COLO668 (cell line): ENCODE results near the gene POLA2.
"Not testable (repeated sequence)": the region's sequence is repeated elsewhere in the genome, so short reads cannot be mapped to it uniquely, and the experiment has no call there.

ENCODE experiments used
- DNase-seq: peaks from one replicate; lab custom pipeline; 2025; ENCODE audit not compliant: unreplicated experiment; lab: John Stamatoyannopoulos, UW

Gene POLA2, protein sequence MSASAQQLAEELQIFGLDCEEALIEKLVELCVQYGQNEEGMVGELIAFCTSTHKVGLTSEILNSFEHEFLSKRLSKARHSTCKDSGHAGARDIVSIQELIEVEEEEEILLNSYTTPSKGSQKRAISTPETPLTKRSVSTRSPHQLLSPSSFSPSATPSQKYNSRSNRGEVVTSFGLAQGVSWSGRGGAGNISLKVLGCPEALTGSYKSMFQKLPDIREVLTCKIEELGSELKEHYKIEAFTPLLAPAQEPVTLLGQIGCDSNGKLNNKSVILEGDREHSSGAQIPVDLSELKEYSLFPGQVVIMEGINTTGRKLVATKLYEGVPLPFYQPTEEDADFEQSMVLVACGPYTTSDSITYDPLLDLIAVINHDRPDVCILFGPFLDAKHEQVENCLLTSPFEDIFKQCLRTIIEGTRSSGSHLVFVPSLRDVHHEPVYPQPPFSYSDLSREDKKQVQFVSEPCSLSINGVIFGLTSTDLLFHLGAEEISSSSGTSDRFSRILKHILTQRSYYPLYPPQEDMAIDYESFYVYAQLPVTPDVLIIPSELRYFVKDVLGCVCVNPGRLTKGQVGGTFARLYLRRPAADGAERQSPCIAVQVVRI

DNA sequence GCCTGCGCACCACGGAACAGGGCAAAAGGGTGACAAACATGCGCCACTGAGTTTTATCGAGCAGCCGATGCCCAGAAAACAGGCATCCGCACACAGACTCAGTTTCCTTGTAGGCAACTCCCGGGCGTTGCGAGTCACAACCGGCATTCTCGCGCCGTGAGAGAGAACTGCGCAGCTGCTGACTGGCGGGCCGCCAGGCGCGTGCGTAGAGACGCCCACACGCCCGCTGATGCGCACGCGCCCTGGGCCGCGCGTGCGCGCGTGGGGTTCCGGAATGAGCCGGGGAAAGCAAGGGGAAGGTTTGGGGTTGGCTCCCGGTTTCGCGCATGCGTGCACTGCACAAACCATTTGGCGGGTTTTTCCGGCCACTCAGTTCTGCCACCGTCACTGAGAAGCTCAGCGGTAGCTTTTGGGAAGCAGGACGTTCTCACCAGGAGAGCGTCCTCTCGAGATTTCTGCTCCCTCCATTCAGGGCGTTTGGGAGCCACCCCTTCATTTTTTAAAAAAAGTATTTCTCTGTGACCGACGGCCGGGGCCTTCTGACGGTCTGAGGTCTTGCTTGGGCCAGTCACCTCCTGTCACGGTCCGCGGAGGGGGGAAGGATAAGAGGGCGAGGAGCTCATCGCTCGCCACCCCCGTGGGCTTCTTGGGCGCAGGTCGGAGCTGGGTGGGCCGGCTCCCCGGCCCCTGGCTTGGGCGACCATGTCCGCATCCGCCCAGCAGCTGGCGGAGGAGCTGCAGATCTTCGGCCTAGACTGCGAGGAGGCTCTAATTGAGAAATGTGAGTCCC, at the start of gene POLA2:
Gene POLA2, plus strand, starts transcription at position 372 of the 790 bp plus-strand sequence. Its CDS starts 331 bp downstream, at position 703.
- DNase-seq, result peak; percentile 99

DNA sequence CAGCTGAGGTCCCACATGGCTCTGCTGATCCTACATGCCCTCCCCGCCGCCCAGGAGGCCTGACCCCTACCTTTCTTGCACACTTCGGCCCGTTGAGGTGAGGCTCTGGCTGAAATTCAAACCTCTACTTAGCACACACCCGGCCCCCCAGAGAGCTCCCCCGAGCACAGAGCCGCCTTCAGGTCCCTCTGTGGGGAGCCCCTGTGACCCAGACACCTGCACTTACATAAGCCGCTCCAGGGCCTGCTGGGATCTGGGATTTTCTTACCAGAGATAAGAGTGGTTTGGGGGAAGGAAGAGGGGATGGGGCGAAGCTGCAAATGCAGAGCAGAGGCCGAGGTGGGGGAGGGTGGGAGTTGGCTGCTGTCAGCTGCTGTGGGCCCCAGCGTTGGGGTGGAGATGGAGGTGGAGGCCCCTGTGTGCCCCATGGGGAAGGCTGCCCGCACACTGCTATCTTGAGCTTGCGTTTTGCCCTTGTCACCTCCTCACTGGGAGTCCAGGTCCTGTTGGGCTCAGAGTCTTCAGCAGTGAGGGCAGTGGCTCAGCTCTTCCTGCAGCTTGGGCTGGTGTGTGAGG, 49.4 kb upstream of the POLA2 start:
- no peak for DNase-seq

DNA sequence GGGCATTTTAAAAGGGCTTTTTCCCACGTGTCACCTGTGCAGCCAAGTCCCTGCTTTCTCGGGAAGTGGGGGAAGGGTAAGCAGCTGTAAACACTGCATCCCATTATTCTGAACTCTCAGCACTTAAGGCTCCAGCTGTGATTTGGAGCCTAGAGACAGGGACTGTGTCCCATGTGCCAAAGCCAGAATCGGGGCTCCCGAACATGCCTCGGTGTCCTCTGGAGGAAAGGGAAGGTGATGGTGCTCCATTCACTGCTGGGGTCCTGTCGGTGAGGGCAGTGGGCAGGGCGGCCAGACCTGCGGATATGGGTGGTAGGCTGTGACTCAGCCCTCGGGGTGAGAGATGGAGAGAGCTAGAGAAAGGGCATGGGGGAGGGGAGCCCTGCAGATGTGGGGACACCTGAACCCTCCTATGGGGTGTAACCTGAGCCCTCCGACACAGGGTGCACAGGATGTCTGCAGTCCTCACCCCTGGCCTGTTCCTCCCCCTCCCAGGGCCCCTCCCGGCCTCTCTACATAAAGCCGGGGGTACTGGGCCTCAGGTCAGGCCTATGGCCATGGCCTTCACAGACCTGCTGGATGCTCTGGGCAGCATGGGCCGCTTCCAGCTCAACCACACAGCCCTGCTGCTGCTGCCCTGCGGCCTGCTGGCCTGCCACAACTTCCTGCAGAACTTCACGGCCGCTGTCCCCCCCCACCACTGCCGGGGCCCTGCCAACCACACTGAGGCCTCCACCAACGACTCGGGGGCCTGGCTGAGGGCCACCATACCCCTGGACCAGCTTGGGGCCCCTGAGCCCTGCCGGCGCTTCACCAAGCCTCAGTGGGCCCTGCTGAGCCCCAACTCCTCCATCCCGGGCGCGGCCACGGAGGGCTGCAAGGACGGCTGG, 48.2 kb upstream of the POLA2 start:
- DNase-seq, result peak; percentile 72

DNA sequence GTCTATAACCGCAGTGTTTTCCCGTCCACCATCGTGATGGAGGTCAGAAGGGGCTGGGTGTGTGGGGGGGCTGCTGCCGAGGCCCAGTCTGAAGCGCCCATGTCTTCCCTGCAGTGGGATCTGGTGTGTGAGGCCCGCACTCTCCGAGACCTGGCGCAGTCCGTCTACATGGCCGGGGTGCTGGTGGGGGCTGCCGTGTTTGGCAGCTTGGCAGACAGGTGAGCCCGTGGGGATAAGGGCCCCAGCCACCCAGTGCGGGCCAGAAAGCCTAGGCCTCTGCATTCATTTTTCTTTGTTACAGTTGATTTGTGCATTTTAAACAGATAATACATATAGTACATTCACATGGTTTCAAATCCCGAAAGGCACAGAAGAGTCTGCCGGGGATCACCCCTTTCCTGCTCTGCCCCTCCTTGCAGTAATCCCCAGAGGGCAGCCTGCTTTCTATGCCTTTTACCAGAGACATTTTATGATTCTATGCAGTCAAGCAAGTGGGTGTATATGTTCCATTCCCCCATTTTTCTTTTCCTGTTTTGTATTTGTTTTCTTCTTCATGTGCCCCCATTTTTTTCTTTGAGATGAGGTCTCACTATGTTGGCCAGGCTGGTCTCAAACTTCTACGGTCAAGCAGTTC, 47.4 kb upstream of the POLA2 start:
- no peak for DNase-seq

DNA sequence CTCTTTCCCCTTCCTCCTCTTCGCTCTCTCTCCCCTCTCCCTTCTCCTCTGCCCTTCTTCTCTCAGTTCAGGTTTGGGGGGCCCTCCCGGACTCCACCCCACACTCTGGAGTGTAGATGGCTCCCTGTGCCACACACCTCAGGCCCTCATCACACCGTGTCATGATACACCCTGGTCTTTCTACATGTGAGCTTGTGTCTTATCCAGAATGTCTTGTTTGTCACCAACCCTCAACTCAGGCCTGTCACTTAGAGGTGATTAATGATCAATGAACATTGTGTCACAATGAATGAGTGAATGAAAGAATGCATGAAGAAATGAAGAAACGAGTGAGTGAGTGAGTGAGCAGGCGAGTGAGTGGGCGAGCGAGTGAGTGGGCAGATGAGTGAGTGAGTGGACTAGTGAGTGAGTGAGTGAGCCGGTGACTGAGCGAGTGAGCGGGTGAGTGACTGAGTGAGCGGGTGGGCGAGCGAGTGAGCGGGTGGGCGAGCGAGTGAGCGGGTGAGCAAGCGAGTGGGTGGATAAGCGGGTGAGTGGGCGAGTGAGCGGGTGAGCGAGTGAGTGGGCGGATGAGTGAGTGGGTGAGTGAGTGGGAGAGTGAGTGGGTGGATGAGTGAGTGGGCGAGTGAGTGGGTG, 46.2 kb upstream of the POLA2 start:
- no peak for DNase-seq

DNA sequence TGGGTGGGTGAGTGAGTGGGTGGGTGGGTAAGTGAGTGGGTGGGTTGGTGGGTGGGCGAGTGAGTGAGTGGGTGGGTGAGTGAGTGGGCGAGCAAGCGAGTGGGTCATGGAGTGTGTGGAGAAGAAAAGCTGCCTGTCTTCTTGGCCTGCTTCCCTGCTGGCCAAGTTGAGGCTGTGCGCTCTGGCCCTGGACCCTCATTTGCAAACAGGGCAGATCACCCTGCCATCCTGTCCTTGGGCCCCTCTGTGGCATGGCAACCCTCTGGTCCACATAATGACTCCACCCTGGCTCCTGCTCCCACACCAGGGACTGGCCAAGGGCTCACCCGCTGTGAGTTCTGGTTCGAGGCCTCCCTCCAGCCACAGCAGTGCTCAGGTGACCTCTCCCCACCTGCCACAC, 44.9 kb upstream of the POLA2 start:
- DNase-seq, result no peak

DNA sequence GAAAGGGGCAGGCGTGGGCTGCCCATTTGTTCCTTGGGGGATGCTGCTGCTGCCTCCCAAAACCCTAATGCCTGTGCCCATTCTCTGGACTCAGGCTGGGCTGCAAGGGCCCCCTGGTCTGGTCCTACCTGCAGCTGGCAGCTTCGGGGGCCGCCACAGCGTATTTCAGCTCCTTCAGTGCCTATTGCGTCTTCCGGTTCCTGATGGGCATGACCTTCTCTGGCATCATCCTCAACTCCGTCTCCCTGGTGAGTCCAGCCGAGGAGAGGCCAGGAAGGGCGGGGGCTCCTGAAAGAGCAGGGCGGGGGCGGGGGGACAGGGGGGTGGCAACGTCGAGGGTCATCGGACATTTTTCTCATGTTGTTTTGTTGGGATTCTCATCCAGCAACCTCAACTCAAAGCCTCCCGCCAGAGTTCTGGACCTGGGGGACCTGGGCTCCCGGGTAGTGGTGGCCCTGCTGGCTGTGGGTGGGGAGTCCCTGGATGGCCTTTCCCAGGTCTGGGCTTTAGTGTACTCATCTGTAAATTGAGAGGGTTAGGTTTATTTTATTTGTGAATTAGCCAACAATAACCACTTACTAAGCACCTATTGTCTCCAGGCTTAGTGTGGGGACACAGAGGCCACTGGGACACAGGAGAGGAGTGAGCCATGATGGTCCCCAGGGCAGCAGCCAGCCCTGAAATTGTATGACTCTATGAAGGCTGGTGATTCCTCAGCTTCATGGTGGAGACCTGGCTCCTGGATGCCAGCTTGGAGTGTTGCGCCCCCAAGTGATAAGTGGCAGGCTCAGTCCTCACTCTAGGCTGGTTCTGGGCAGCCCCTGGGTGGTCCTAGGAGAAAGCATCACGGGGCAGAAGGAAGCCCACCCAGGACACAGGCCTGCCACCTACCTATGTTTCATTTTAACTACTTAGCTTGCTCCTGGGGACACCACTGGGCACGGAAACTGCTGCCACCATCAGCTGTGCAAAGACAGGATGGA, 44.0 kb upstream of the POLA2 start:
- DNase-seq, result no peak

DNA sequence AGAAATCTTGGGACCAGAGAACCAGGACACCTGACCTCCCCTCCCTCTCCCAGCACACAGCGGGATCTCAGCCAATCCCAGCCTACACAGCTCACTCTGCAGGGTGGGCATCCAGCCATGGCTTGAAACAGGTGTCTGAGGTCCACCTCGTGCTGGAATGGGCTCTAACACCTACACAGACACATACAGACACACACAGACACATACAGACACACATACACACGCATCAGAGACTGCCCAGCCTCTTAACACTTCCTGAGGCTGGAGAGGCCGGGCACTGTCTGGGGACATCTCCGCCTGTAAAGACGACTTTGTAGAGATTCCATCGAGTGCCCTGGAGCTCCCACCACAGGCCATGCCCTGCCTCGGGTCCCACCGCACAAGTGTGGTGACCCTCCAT, 43.3 kb upstream of the POLA2 start:
- DNase-seq, result no peak

DNA sequence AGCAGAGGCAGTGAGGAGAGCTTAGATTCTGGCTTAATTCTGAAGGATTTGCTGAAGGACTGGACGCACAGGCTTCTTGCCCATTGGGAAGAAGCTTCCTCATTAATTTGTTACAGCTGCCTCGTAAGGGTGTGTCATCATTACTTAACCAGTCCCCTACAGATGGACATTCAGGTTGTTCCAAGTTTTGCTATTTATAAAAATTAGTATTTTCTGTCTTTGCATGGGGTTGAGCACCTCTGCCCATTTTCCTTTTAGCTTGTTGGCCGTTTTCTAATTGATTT, 41.9 kb upstream of the POLA2 start:
- DNase-seq, result no peak

DNA sequence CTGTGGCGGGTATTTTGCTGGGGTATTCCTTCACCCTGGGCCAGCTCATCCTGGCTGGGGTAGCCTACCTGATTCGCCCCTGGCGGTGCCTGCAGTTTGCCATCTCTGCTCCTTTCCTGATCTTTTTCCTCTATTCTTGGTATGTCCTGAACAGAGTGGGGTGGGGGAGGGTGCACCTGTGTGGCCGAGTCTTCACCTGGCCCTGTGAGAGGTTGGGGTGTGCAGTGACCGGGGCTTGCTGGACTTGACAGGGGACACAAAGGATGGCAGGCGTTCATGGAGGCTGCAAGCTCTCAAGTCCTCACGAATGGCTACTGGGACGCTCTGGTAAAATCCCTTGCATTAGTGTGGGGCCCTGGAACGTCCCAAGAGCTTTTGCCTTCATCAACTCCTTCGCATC, 40.7 kb upstream of the POLA2 start:
- DNase-seq, result no peak

DNA sequence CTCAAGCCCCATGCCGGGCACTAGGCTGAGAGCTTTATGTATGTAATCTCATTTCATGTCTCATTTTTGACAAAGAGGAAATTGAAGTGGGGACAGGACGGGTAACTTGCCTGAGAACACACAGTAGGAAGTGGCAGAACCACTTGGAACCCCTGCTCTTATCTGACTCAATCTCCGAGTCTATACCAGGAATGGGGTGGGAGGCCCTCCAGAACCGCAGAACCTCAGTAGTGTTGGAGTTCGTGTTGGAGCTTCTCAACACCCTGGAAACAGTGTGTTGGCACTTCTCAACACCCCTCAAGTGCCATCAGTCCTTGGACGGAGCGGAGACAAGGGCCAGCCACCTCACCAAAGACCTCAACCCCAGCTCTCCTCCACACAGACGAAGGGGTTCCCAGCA, 38.8 kb upstream of the POLA2 start:
- DNase-seq, result no peak

DNA sequence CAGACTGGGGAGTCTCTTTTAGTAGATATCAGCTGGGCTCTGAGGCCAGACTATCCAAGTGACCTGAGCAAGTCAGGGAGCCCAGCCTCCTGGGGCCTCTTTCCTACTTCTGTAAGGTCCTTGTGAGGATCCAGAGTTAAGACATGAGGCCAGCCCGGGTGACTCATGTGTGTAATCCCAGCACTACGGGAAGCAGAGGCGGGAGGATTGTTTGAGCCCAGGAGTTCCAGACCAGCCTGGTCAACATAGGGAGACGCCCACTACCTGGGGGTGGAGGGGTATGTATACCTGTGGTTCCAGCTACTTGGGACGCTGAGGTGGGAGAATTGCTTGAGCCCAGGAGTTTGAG, 36.9 kb upstream of the POLA2 start:
- no peak for DNase-seq

DNA sequence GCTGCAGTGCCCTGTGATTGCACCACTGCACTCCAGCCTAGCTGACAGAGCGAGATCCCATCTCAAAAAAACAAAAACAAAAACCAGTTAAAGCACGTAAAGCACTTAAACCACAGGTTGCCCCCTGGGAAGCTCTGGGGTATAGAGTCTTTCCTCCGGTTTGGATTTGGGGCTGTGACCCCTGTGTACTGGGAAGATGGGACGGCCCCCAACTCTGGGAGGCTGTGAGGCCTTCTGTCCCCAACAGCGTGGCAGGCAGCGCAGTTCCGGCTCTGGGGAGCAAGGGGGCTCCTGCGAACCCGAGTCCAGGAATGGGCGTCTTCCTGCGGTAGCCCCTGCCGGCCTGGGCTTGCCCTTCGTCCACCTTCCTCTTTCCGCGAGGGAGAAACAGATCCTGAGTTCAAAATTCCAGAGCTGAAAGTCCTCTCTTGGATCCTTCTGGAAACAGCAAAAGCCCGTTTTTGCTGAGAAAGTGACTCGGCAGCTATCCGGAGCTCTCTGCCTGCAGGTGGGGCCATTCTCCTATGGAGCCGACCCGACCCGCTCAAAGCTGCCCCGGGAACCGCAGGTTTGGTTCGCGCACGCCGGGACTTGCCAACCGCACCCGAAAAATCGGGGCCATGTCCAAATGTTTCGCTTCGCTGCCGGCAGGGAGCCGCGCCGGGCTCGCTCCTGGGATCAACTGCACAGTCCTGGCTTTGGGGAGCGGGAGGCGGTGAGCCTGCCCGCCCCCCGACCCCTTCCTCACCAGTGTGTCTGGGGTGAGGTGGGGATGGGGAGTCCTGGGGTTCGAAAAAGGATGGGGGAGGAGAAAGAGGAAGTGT, 36.3 kb upstream of the POLA2 start:
- DNase-seq, result no peak

DNA sequence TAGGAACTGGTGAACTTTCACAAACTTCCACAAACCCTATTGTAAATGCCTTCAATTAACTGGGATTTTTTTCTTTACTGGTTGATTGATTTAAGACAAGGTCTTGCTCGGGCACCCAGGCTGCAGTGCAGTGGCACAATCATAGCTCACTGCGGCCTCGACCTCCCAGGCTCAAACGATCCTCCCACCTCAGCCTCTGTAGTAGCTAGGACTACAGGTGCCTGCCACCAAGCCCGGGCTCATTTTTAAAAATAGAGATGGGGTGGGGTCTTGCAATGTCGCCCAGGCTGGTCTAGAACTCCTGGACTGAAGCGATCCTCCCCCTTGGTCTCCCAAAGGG, 35.7 kb upstream of the POLA2 start:
- DNase-seq, result no peak

DNA sequence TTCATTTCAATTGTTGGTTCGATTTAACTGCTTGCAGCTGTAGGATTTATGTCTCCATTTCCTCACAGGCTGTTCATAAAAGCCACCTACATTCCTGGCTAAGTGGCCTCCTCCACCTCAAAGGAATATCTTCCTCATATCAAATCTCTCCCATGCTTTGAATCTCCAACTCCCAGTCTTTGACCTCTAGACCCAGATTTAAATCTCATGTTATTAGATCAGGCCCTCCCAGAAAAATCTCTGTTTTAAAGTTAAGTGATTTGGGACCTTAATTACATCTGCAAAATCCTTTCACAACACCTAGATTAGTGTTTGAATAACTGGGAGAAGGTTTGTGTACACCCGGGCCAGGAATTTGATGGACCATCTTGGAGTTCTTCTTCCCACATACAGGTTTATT, 33.9 kb upstream of the POLA2 start:
- no peak for DNase-seq

DNA sequence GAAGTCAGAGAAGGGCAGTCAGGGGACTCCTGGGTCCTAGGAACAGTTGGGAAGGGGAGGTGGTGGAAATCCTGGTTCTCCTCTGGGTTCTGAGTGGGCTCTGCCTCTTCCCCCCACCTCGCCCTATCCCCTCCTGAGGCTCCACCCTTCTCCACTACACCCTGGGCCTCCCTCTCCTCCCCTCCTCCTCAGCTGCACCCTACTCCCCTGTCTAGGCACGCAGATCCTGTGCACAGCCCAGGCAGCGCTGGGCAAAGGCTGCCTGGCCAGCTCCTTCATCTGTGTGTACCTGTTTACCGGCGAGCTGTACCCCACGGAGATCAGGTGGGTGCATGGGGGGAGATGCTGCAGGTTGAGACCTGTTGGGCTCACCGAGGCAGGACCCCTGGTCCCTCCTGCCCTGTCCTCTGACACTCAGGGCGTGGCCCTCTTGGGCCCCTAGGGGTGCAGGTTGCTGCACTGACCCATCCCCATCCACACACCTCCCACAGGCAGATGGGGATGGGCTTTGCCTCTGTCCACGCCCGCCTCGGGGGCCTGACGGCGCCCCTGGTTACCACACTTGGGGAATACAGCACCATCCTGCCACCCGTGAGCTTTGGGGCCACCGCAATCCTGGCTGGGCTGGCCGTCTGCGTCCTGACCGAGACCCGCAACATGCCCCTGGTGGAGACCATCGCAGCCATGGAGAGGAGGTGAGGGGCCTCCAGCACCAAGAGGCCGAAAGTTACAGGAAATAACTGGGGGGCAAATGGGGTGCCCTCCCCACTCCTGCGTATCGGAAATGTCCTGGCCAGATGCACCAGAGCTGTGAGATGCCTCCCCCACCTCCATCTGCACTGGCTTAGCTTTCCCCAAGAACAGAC, 25.3 kb upstream of the POLA2 start:
- no peak for DNase-seq

DNA sequence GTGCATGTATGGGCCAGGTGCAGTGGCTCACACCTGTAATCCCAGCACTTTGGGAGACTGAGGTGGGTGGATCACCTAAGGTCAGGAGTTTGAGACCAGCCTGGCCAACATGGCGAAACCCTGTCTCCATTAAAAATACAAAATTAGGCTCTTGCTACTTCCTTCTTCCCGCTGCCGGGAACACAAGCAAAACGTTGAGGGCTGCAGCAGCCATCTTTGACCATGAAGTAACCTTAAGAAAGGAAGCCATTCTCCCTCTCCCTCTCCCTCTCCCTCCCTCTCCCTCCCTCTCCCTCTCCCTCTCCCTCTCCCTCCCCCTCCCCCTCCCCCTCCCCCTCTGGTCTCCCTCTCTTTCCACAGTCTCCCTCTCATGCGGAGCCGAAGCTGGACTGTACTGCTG, 23.5 kb upstream of the POLA2 start:
- not testable (repeated sequence) for DNase-seq
